Measurements from ENCODE around the gene NAV1. TPM values are rescaled to one million over a fixed set of nuclear protein-coding genes. Genes with fewer than 3 reads are reported as not detected.

Gene NAV1
- total and polyA plus RNA-seq, 2 donors (not counting 3 experiments of a cell fraction or from before 2014, with no cell fraction given) = 19.9 to 138 TPM

- Histone ChIP-seq H3K27me3 (ENCODE audit: control insufficient read depth in 2 of 2, insufficient read depth in 2 of 2, low read length in 2 of 2) (no peaks in the 10 kb centered on the region), H3K9me1 (replicated peaks; ENCODE audit: control insufficient read depth, extremely low read depth, insufficient read depth, low read length) (no peaks in the 10 kb centered on the region), H3K9ac (replicated peaks; ENCODE audit: extremely low read depth, insufficient read depth, low read length) (peak overlapping the region; percentile 88), H2AFZ (ENCODE audit: low read depth, low read length) (peak overlapping the region; percentile 1), H3K36me3 (ENCODE audit: control insufficient read depth in 2 of 2, extremely low read depth in 1 of 2, insufficient read depth in 2 of 2, low read length in 2 of 2) (no peaks in the 10 kb centered on the region), H3K9me3 (replicated peaks; ENCODE audit: control insufficient read depth, insufficient read depth, low read length) (no peaks in the 10 kb centered on the region), H3K79me2 (ENCODE audit: control insufficient read depth, insufficient read depth, low read length) (peaks cover 55% of the 10 kb centered on the region), H4K20me1 (replicated peaks; ENCODE audit: control insufficient read depth, extremely low read depth, insufficient read depth, low read length) (no peaks in the 10 kb centered on the region), H3K4me3 (replicated peaks in 1 of 3; ENCODE audit: insufficient read depth in 1 of 3, low read depth in 1 of 3, low read length in 3 of 3) (peak overlapping the region; percentile 70 to 90 (median 85)), H3K4me1 (ENCODE audit: control insufficient read depth, extremely low read depth, insufficient read depth, low read length) (peaks cover 76% of the 10 kb centered on the region), H3K4me2 (ENCODE audit: insufficient read depth, low read length) (peak overlapping the region; percentile 90), H3K27ac (ENCODE audit: insufficient read depth, low read depth, low read length) (peak overlapping the region; percentile 93)
- DNase-seq (ENCODE audit: low read depth, low spot score) = peak; percentile 86
- TSS peak; percentile 89 for BruUV-seq (replicated peaks)
- FAIRE-seq = peak; percentile 88
- TF ChIP-seq POLR2AphosphoS5 (IDR thresholded peaks at IDR 0.05; ENCODE audit: insufficient read depth, low read depth, low read length) (peak; percentile 71), MYC (IDR thresholded peaks at IDR 0.05; ENCODE audit: low read depth, low read length) (no peak), FOS (IDR thresholded peaks at IDR 0.05; ENCODE audit: borderline replicate concordance, insufficient read depth, low read length) (peak; percentile 52), EZH2 (IDR thresholded peaks at IDR 0.05; ENCODE audit: borderline replicate concordance, low read depth, low read length, severe bottlenecking) (no peak), POLR2A (IDR thresholded peaks at IDR 0.05; ENCODE audit: low read depth, low read length) (peak; percentile 55), JUN (IDR thresholded peaks at IDR 0.05; ENCODE audit: borderline replicate concordance, insufficient read depth, insufficient read length, low read depth) (peak; percentile 18), MAX (IDR thresholded peaks at IDR 0.05; ENCODE audit: insufficient read depth, insufficient read length) (no peak), CTCF (IDR thresholded peaks at IDR 0.05; ENCODE audit: extremely low read depth in 1 of 2, insufficient read depth in 1 of 2, low read depth in 1 of 2, low read length in 2 of 2) (no peak), GATA2 (IDR thresholded peaks at IDR 0.05; ENCODE audit: insufficient read depth, insufficient read length, low read depth, low read length) (peak; percentile 65)
- intact Hi-C loops (cut with micrococcal nuclease) = loop anchor here (1.0 to 10.0 kb wide), 4 partner anchors 17 to 415 kb away; partner anchors contain the start of gene TIMM17A
- ChIA-PET CTCF (interaction anchor here (0.8 to 3.9 kb wide), 13 partner anchors 8 to 255 kb away, joined by 3 to 16 read pairs (median 4); no protein-coding TSS in a partner anchor), POLR2A (interaction anchor here (0.6 to 0.9 kb wide), 3 partner anchors 71 to 239 kb away, joined by 3 to 4 read pairs (median 3); partner anchors contain the start of gene PHLDA3)
- dilution Hi-C loops (cut with MboI; ENCODE audit: extremely low pct_ligation_motif_present, low sequenced_read_pairs) = no loop called here
Measured at GRCh38 chr1:201539561-201540431, 869 bp downstream of the NAV1 start.
